ENCODE data around the gene PCSK2. TPM values are rescaled to one million over a fixed set of nuclear protein-coding genes. Genes with fewer than 3 reads are reported as not detected.

The PCSK2 gene
- polyA plus RNA-seq, 2 of the 4 experiments (the other 2 are of a cell fraction) = 0.01 TPM; not detected in 1

DNA sequence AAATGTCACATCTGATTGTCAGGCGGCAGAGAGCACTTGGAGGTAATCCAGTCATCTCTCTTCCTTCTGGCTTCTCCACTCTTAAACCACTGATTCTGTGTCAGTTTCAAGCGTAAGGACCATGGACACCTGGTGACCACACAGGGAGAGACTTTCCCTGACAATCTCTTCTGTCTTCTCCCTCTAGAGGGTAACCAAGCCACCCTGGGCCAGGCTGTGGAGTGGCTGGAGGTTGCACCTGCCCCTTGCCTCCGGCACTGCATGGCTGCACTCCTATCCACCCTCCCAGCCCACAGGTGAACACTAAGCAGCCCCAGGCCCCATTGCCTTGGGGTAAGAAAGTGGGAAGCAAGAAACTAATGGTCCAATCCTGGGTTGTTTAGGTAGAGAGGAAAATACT lies 225.6 kb downstream of the PCSK2 start:
- no peak overlapping the region for H3K4me2 ChIP-seq
- 21% methylated on average over 3 of the region's 3 CpGs for WGBS (ENCODE audit: missing lambda C conversion rate)
- peaks cover 8% of the 10 kb centered on the region for H3K9me3 ChIP-seq
- TF ChIP-seq EP300 (IDR thresholded peaks at IDR 0.05) (no peak), ZSCAN20 (CRISPR knock-in tag; IDR thresholded peaks at IDR 0.05) (no peak), CHD4 (IDR thresholded peaks at IDR 0.05; ENCODE audit: borderline replicate concordance) (no peak), HDAC2 (IDR thresholded peaks at IDR 0.05) (no peak), GATA3 (IDR thresholded peaks at IDR 0.05; ENCODE audit: borderline replicate concordance) (no peak), HOXB5 (CRISPR knock-in tag; IDR thresholded peaks at IDR 0.05) (no peak), KDM1A (IDR thresholded peaks at IDR 0.05; ENCODE audit: low read depth) (no peak), TFCP2L1 (CRISPR knock-in tag; IDR thresholded peaks at IDR 0.05) (no peak), REST (IDR thresholded peaks at IDR 0.05) (no peak), NFE2L2 (conservative IDR thresholded peaks at IDR 0.05; ENCODE audit: low read length) (no peak), HOXB13 (CRISPR knock-in tag; IDR thresholded peaks at IDR 0.05; ENCODE audit: low read depth) (no peak), EHF (CRISPR knock-in tag; IDR thresholded peaks at IDR 0.05) (no peak), HEYL (CRISPR knock-in tag; IDR thresholded peaks at IDR 0.05) (no peak), CHD2 (IDR thresholded peaks at IDR 0.05; ENCODE audit: low read length, partially characterized antibody) (no peak), JUN (IDR thresholded peaks at IDR 0.05) (no peak), HOXA7 (CRISPR knock-in tag; IDR thresholded peaks at IDR 0.05) (no peak)
- TF ChIP-seq, protein P1, sequence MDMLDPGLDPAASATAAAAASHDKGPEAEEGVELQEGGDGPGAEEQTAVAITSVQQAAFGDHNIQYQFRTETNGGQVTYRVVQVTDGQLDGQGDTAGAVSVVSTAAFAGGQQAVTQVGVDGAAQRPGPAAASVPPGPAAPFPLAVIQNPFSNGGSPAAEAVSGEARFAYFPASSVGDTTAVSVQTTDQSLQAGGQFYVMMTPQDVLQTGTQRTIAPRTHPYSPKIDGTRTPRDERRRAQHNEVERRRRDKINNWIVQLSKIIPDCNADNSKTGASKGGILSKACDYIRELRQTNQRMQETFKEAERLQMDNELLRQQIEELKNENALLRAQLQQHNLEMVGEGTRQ (IDR thresholded peaks at IDR 0.05) = no peak
- TF ChIP-seq, protein P2, sequence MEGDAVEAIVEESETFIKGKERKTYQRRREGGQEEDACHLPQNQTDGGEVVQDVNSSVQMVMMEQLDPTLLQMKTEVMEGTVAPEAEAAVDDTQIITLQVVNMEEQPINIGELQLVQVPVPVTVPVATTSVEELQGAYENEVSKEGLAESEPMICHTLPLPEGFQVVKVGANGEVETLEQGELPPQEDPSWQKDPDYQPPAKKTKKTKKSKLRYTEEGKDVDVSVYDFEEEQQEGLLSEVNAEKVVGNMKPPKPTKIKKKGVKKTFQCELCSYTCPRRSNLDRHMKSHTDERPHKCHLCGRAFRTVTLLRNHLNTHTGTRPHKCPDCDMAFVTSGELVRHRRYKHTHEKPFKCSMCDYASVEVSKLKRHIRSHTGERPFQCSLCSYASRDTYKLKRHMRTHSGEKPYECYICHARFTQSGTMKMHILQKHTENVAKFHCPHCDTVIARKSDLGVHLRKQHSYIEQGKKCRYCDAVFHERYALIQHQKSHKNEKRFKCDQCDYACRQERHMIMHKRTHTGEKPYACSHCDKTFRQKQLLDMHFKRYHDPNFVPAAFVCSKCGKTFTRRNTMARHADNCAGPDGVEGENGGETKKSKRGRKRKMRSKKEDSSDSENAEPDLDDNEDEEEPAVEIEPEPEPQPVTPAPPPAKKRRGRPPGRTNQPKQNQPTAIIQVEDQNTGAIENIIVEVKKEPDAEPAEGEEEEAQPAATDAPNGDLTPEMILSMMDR (IDR thresholded peaks at IDR 0.05) = no peak
- TF ChIP-seq, protein P3, sequence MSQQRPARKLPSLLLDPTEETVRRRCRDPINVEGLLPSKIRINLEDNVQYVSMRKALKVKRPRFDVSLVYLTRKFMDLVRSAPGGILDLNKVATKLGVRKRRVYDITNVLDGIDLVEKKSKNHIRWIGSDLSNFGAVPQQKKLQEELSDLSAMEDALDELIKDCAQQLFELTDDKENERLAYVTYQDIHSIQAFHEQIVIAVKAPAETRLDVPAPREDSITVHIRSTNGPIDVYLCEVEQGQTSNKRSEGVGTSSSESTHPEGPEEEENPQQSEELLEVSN (IDR thresholded peaks at IDR 0.05; ENCODE audit: borderline replicate concordance, low read depth) = no peak
- ChIA-PET CTCF (interaction anchor here (1.4 to 1.9 kb wide), 2 partner anchors 21 kb away, joined by 4 to 8 read pairs; no protein-coding TSS in a partner anchor), POLR2A (no interaction called here)
- no peak for DNase-seq (ENCODE audit: low read depth in 1 of 2, low spot score in 1 of 2)
- no peak overlapping the region for H3K4me3 ChIP-seq
- H3K4me1 ChIP-seq = no peaks in the 10 kb centered on the region
- peak; percentile 49 to 55; a peak in 2 of 6 replicates for ATAC-seq
- H3K27ac ChIP-seq = no peak overlapping the region
- no peak for FAIRE-seq

GRCh38 chr20:17453592-17453991 lies 226.8 kb downstream of the PCSK2 start:
- POLR2A ChIA-PET = no interaction called here
- Histone ChIP-seq H3K27ac (no peak overlapping the region), H3K4me2 (no peak overlapping the region), H3K9me3 (peaks cover 8% of the 10 kb centered on the region), H3K4me1 (no peaks in the 10 kb centered on the region), H3K4me3 (no peak overlapping the region)
- WGBS (ENCODE audit: missing lambda C conversion rate) = 54% methylated on average over 22 of the region's 22 CpGs
- DNase-seq (ENCODE audit: low read depth in 1 of 2, low spot score in 1 of 2) = no peak
- FAIRE-seq = no peak
- CTCF ChIA-PET = interaction anchor here (0.5 to 1.4 kb wide), 2 partner anchors 22 to 649 kb away, joined by 3 to 4 read pairs; no protein-coding TSS in a partner anchor
- no peak for ATAC-seq
- TF ChIP-seq CEBPB (IDR thresholded peaks at IDR 0.05) = no peak
- no peak for TF ChIP-seq MAFK (IDR thresholded peaks at IDR 0.05; ENCODE audit: partially characterized antibody)
- TF ChIP-seq, protein P4, sequence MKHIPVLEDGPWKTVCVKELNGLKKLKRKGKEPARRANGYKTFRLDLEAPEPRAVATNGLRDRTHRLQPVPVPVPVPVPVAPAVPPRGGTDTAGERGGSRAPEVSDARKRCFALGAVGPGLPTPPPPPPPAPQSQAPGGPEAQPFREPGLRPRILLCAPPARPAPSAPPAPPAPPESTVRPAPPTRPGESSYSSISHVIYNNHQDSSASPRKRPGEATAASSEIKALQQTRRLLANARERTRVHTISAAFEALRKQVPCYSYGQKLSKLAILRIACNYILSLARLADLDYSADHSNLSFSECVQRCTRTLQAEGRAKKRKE (CRISPR knock-in tag; IDR thresholded peaks at IDR 0.05; ENCODE audit: low read depth) = no peak
- no peak for TF ChIP-seq NR3C1 (IDR thresholded peaks at IDR 0.05)
- no peak for TF ChIP-seq EHMT2 (IDR thresholded peaks at IDR 0.05; ENCODE audit: low read depth)
- no peak for TF ChIP-seq EHF (CRISPR knock-in tag; IDR thresholded peaks at IDR 0.05)
- TF ChIP-seq, protein P5, sequence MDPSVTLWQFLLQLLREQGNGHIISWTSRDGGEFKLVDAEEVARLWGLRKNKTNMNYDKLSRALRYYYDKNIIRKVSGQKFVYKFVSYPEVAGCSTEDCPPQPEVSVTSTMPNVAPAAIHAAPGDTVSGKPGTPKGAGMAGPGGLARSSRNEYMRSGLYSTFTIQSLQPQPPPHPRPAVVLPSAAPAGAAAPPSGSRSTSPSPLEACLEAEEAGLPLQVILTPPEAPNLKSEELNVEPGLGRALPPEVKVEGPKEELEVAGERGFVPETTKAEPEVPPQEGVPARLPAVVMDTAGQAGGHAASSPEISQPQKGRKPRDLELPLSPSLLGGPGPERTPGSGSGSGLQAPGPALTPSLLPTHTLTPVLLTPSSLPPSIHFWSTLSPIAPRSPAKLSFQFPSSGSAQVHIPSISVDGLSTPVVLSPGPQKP (IDR thresholded peaks at IDR 0.05; ENCODE audit: low read depth, low read length) = no peak
- TF ChIP-seq JUN (IDR thresholded peaks at IDR 0.05) = no peak
- TF ChIP-seq EP300 (IDR thresholded peaks at IDR 0.05) = no peak
- TF ChIP-seq, protein P2 (IDR thresholded peaks at IDR 0.05) = no peak
- TF ChIP-seq KDM1A (IDR thresholded peaks at IDR 0.05; ENCODE audit: low read depth) = no peak
- no peak for TF ChIP-seq CBX8 (IDR thresholded peaks at IDR 0.05)
- TF ChIP-seq MAX (IDR thresholded peaks at IDR 0.05) = no peak
- no peak for TF ChIP-seq HOXB5 (CRISPR knock-in tag; IDR thresholded peaks at IDR 0.05)

All from A549 (cell line).